Measurements from ENCODE around the gene RTN4RL1.

DNA sequence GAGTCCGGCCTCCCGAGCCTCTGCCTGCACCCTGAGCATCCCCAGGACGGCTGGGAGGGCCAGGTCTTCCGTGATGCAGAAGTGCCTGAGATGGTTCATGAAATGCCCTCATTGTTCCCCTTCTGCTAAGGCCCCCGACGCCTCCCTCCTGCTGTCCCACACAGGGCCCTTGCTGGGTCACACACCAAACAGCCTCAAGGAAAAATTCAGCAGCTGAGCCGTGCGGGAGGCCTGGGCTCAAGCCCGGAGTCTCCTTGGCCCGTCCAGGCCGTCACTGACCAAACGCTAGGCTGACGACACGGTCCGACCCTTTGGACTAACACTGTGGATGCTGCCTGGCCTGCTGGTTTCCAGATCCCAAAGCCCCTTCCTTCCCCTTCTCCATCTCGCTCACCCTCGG, 90.2 kb downstream of the RTN4RL1 start:
- TF ChIP-seq, protein P1, sequence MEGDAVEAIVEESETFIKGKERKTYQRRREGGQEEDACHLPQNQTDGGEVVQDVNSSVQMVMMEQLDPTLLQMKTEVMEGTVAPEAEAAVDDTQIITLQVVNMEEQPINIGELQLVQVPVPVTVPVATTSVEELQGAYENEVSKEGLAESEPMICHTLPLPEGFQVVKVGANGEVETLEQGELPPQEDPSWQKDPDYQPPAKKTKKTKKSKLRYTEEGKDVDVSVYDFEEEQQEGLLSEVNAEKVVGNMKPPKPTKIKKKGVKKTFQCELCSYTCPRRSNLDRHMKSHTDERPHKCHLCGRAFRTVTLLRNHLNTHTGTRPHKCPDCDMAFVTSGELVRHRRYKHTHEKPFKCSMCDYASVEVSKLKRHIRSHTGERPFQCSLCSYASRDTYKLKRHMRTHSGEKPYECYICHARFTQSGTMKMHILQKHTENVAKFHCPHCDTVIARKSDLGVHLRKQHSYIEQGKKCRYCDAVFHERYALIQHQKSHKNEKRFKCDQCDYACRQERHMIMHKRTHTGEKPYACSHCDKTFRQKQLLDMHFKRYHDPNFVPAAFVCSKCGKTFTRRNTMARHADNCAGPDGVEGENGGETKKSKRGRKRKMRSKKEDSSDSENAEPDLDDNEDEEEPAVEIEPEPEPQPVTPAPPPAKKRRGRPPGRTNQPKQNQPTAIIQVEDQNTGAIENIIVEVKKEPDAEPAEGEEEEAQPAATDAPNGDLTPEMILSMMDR (IDR thresholded peaks at IDR 0.05; ENCODE audit: insufficient read depth, low read length, poor library complexity, severe bottlenecking) = no peak
- TF ChIP-seq EZH2phosphoT487 (conservative IDR thresholded peaks at IDR 0.05; ENCODE audit: low read length) = no peak

Data from SU-DHL-6 (cell line).